H9 (cell line): ENCODE results near the gene MYO7A. TPM values are rescaled to one million over a fixed set of nuclear protein-coding genes. Genes with fewer than 3 reads are reported as not detected.

Source experiments
- DNase-seq: peaks from one replicate; pipeline ENCODE4 v3.0.0-alpha.2; 2017
- H2AFZ ChIP-seq: one replicate; pipeline ENCODE4 v1.6.1; 2013; ENCODE audit warnings: mild to moderate bottlenecking, low read length, control low read depth, moderate library complexity
- H2AK5ac ChIP-seq: 2 replicates; pipeline ENCODE4 v1.6.1; 2013; ENCODE audit warnings: low read length, control low read depth, mixed read lengths; ENCODE audit not compliant: insufficient read length
- H2BK120ac ChIP-seq: one replicate; pipeline ENCODE4 v1.6.1; 2013; ENCODE audit warnings: low read depth, mild to moderate bottlenecking, low read length, control low read depth, inconsistent platforms; ENCODE audit not compliant: poor library complexity, severe bottlenecking
- H2BK12ac ChIP-seq: 2 replicates; pipeline ENCODE4 v1.6.1; 2013; ENCODE audit warnings: low read length, control low read depth, mixed read lengths, low read depth; ENCODE audit not compliant: insufficient read length
- H2BK15ac ChIP-seq: 2 replicates; pipeline ENCODE4 v1.6.1; 2013; ENCODE audit warnings: low read depth, low read length, control low read depth
- H2BK20ac ChIP-seq: one replicate; pipeline ENCODE4 v1.6.1; 2013; ENCODE audit warnings: low read depth, mild to moderate bottlenecking, low read length, control low read depth, inconsistent platforms; ENCODE audit not compliant: poor library complexity, severe bottlenecking
- H2BK5ac ChIP-seq: 2 replicates; pipeline ENCODE4 v1.6.1; 2013; ENCODE audit warnings: low read length, control low read depth, mixed read lengths; ENCODE audit not compliant: insufficient read length
- H3K14ac ChIP-seq: 2 replicates; pipeline ENCODE4 v1.6.1; 2013; ENCODE audit warnings: low read length, control low read depth; ENCODE audit not compliant: insufficient read depth
- H3K18ac ChIP-seq: 2 replicates; pipeline ENCODE4 v1.6.1; 2013; ENCODE audit warnings: low read depth, mild to moderate bottlenecking, mixed read lengths, low read length, control low read depth; ENCODE audit not compliant: insufficient read length
- H3K23ac ChIP-seq: 2 replicates; pipeline ENCODE4 v1.6.1; 2013; ENCODE audit warnings: low read length, control low read depth, mixed read lengths, low read depth; ENCODE audit not compliant: insufficient read length
- H3K23me2 ChIP-seq: 2 replicates; pipeline ENCODE4 v1.6.1; 2013; ENCODE audit warnings: low read depth, mild to moderate bottlenecking, mixed read lengths, low read length, control low read depth; ENCODE audit not compliant: insufficient read length, poor library complexity, severe bottlenecking
- H3K27ac ChIP-seq: 2 replicates; pipeline ENCODE4 v1.5.1; 2013; ENCODE audit warnings: low read length, control low read depth, mixed read lengths, low read depth; ENCODE audit not compliant: insufficient read length
- H3K27me3 ChIP-seq: 2 replicates; pipeline ENCODE4 v1.6.1; 2013; ENCODE audit warnings: low read length, control low read depth, inconsistent platforms; ENCODE audit not compliant: insufficient read depth
- H3K4ac ChIP-seq: 2 replicates; pipeline ENCODE4 v1.6.1; 2013; ENCODE audit warnings: low read depth, mild to moderate bottlenecking, control low read depth, inconsistent platforms, low read length, moderate library complexity
- H3K4me1 ChIP-seq: 2 replicates; pipeline ENCODE4 v1.6.1; 2013; ENCODE audit warnings: low read length, control low read depth, inconsistent platforms; ENCODE audit not compliant: insufficient read depth
- H3K4me2 ChIP-seq: 2 replicates; pipeline ENCODE4 v1.6.1; 2013; ENCODE audit warnings: low read length, control low read depth, mixed read lengths; ENCODE audit not compliant: insufficient read length, insufficient read depth
- H3K56ac ChIP-seq: 2 replicates; pipeline ENCODE4 v1.6.1; 2013; ENCODE audit warnings: low read depth, mild to moderate bottlenecking, mixed read lengths, low read length, control low read depth; ENCODE audit not compliant: insufficient read length
- H3K79me1 ChIP-seq: 2 replicates; pipeline ENCODE4 v1.6.1; 2013; ENCODE audit warnings: low read depth, mild to moderate bottlenecking, moderate library complexity, low read length, control low read depth, inconsistent platforms; ENCODE audit not compliant: insufficient read depth, poor library complexity, severe bottlenecking
- H3K79me2 ChIP-seq: 2 replicates; pipeline ENCODE4 v1.6.1; 2013; ENCODE audit warnings: low read length, control low read depth, inconsistent platforms; ENCODE audit not compliant: insufficient read depth
- H3K9ac ChIP-seq: 2 replicates; pipeline ENCODE4 v1.6.1; 2013; ENCODE audit warnings: low read length, control low read depth, mixed read lengths; ENCODE audit not compliant: insufficient read length; ENCODE audit errors: extremely low read depth
- H3K9me3 ChIP-seq: one replicate; pipeline ENCODE4 v1.6.1; 2013; ENCODE audit warnings: low read depth, low read length, inconsistent platforms; ENCODE audit not compliant: control insufficient read depth
- H3T11ph ChIP-seq: one replicate; pipeline ENCODE4 v1.6.1; 2013; ENCODE audit warnings: mild to moderate bottlenecking, low read length, control low read depth, inconsistent platforms
- H4K20me1 ChIP-seq: one replicate; pipeline ENCODE4 v1.6.1; 2013; ENCODE audit not compliant: control insufficient read depth, insufficient read length, insufficient read depth
- H4K5ac ChIP-seq: 2 replicates; pipeline ENCODE4 v1.6.1; 2013; ENCODE audit warnings: low read depth, mild to moderate bottlenecking, mixed read lengths, low read length, control low read depth; ENCODE audit not compliant: insufficient read length
- H4K8ac ChIP-seq: replicated peaks from 2 replicates; pipeline ENCODE4 v1.6.1; 2013; ENCODE audit warnings: low read length, control low read depth, mixed read lengths, low read depth; ENCODE audit not compliant: insufficient read length
- H4K91ac ChIP-seq: 2 replicates; pipeline ENCODE4 v1.6.1; 2013; ENCODE audit warnings: low read depth, mild to moderate bottlenecking, moderate library complexity, mixed read lengths, low read length, control low read depth; ENCODE audit not compliant: insufficient read length
- H3K27ac Mint-ChIP-seq, 3 experiments: 2 replicates in 2 of 3; 3 replicates in 1 of 3; pipeline ENCODE4 v1.8.0; 2020 to 2021; ENCODE audit warnings: mixed read lengths in 3 of 3, mild to moderate bottlenecking in 1 of 3, moderate library complexity in 1 of 3
- H3K27me3 Mint-ChIP-seq: 2 replicates; pipeline ENCODE4 v1.8.0; 2021; ENCODE audit warnings: low read depth, mild to moderate bottlenecking, moderate library complexity, mixed read lengths
- H3K36me3 Mint-ChIP-seq, 3 experiments: 2 replicates in 2 of 3; 3 replicates in 1 of 3; pipeline ENCODE4 v1.8.0; 2020 to 2021; ENCODE audit warnings: low read depth in 3 of 3, mixed read lengths in 3 of 3; ENCODE audit not compliant: insufficient read depth in 1 of 3
- H3K4me1 Mint-ChIP-seq, 2 experiments: 2 replicates each; pipeline ENCODE4 v1.8.0; 2020; ENCODE audit warnings: mixed read lengths in 2 of 2
- H3K4me3 Mint-ChIP-seq, 2 experiments: 2 replicates in 1 of 2; 3 replicates in 1 of 2; pipeline ENCODE4 v1.8.0; 2020 to 2021; ENCODE audit warnings: mild to moderate bottlenecking in 2 of 2, mixed read lengths in 2 of 2, moderate library complexity in 1 of 2
- H3K9me3 Mint-ChIP-seq, 2 experiments: 2 replicates in 1 of 2; 3 replicates in 1 of 2; pipeline ENCODE4 v1.8.0; 2020; ENCODE audit warnings: mild to moderate bottlenecking in 2 of 2, mixed read lengths in 2 of 2, moderate library complexity in 1 of 2
- CTCF ChIP-seq: fragments of 200-600 bp; sonication (generic); conservative IDR thresholded peaks from 3 replicates; pipeline ENCODE4 v1.8.0; 2021; ENCODE audit warnings: antibody characterized with exemption, mild to moderate bottlenecking
- WGBS: extraction: QIAGEN DNeasy Blood & Tissue Kit; methylation state at CpG from one replicate; pipeline ENCODE4 v1.1.7; 2013; ENCODE audit warnings: missing lambda C conversion rate, low lambda C conversion rate, mixed read lengths; ENCODE audit not compliant: insufficient read length; ENCODE audit errors: extremely low coverage; 5-methylcytosine and 5-hydroxymethylcytosine counted together
- total RNA-seq: library from RNA; stranded (reverse); gene quantifications from 2 replicates; pipeline ENCODE4 v1.2.1, GENCODE V29; 2021

Gene MYO7A
- total RNA-seq, 1 experiment from 2014 or later = 1.6 TPM

- no peaks in the 10 kb centered on the region for H3K36me3 Mint-ChIP-seq
- Histone ChIP-seq H3K4me1 (peaks cover 2% of the 10 kb centered on the region; the same call in 1 of the 2 replicates), H4K20me1 (peaks cover 3% of the 10 kb centered on the region), H3K9me3 (no peaks in the 10 kb centered on the region), H3K23ac (no peak overlapping the region), H2BK12ac (no peak overlapping the region), H3K79me1 (no peaks in the 10 kb centered on the region), H2BK5ac (no peak overlapping the region), H3K4ac (no peak overlapping the region), H2BK20ac (no peak overlapping the region), H3T11ph (no peak overlapping the region), H2BK15ac (no peak overlapping the region), H3K23me2 (peaks cover 8% of the 10 kb centered on the region), H2AK5ac (no peak overlapping the region), H3K9ac (no peak overlapping the region), H3K27me3 (no peaks in the 10 kb centered on the region), H3K79me2 (no peaks in the 10 kb centered on the region), H3K56ac (no peak overlapping the region), H4K91ac (no peak overlapping the region), H4K5ac (no peak overlapping the region), H4K8ac (no peak overlapping the region), H2AFZ (no peak overlapping the region), H2BK120ac (no peak overlapping the region), H3K14ac (no peak overlapping the region; the same call in 1 of the 2 replicates), H3K18ac (no peak overlapping the region), H3K27ac (no peak overlapping the region), H3K4me2 (no peak overlapping the region)
- no peak for DNase-seq
- whole genome bisulfite sequencing = no CpG with 5 or more reads among the region's 7 CpGs
- peaks cover 24 to 32% of the 10 kb centered on the region in 2 experiments for H3K4me1 Mint-ChIP-seq
- peaks cover 20% of the 10 kb centered on the region for H3K27me3 Mint-ChIP-seq
- H3K4me3 Mint-ChIP-seq = no peak overlapping the region
- no peaks in the 10 kb centered on the region; a peak in 1 of 5 replicates for H3K9me3 Mint-ChIP-seq
- no peak for TF ChIP-seq CTCF
- no peak overlapping the region; a peak in 1 of 7 replicates for H3K27ac Mint-ChIP-seq
Measured at GRCh38 chr11:77144857-77145428, 16.9 kb downstream of the MYO7A start.
